NB4 (cell line): ENCODE measurements around the gene NAT14.

ENCODE experiments used
- DNase-seq: peaks from one replicate; pipeline ENCODE4 v3.0.0; 2010; ENCODE audit warnings: low read depth
- H3K4me3 ChIP-seq: one replicate; pipeline ENCODE4 v1.5.1; 2011; ENCODE audit warnings: mild to moderate bottlenecking, low read depth, low read length, moderate library complexity
- CTCF ChIP-seq: IDR thresholded peaks from one replicate; pipeline ENCODE4 v1.5.1; 2012; ENCODE audit warnings: low read depth, low read length
- MAX ChIP-seq: IDR thresholded peaks from 2 replicates; pipeline ENCODE4 v1.6.1; 2011; ENCODE audit warnings: low read depth, low read length
- MYC ChIP-seq: IDR thresholded peaks from 2 replicates; pipeline ENCODE4 v1.6.1; 2011; ENCODE audit warnings: low read depth, low read length
- POLR2A ChIP-seq: IDR thresholded peaks from 2 replicates; pipeline ENCODE4 v1.6.1; 2011; ENCODE audit warnings: mild to moderate bottlenecking; ENCODE audit not compliant: insufficient read length; ENCODE audit errors: extremely low read depth

NAT14 gene

GRCh38 chr19:55483706-55484592 lies 1.0 kb upstream of the NAT14 start:
- TF ChIP-seq POLR2A (no peak), CTCF (no peak)
- DNase-seq, result no peak
- no peak overlapping the region for H3K4me3 ChIP-seq

DNA sequence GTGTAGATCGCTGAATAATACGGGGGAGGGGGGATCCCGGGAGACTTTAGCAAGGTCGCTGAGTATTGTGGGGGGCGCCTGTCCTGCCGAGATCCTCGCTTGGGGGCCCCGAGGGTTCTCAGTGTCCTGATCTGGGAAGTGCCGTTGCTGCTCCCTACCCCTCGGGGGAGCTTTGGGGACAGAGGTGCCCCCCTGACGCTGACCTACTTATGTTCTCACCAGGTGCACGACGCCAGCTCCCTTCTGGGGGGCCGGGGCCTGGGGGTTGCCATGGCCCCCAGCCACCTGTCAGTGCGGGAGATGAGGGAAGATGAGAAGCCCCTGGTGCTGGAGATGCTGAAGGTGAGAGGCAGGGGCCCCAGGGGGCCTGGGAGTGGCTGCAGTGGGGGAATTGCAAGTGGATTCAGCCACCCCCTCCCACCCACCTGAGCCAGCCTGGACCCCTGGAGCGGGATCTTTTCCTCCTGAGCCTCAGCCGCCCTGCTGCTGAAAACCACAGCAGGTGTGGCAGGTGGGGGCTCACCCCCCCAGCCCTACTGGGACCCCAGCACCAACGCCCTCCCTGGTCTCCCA lies 537 bp downstream of the NAT14 start:
- DNase-seq, result no peak
- TF ChIP-seq CTCF (no peak), MAX (no peak), MYC (no peak)
- H3K4me3 ChIP-seq, result peak overlapping the region; percentile 52

DNA sequence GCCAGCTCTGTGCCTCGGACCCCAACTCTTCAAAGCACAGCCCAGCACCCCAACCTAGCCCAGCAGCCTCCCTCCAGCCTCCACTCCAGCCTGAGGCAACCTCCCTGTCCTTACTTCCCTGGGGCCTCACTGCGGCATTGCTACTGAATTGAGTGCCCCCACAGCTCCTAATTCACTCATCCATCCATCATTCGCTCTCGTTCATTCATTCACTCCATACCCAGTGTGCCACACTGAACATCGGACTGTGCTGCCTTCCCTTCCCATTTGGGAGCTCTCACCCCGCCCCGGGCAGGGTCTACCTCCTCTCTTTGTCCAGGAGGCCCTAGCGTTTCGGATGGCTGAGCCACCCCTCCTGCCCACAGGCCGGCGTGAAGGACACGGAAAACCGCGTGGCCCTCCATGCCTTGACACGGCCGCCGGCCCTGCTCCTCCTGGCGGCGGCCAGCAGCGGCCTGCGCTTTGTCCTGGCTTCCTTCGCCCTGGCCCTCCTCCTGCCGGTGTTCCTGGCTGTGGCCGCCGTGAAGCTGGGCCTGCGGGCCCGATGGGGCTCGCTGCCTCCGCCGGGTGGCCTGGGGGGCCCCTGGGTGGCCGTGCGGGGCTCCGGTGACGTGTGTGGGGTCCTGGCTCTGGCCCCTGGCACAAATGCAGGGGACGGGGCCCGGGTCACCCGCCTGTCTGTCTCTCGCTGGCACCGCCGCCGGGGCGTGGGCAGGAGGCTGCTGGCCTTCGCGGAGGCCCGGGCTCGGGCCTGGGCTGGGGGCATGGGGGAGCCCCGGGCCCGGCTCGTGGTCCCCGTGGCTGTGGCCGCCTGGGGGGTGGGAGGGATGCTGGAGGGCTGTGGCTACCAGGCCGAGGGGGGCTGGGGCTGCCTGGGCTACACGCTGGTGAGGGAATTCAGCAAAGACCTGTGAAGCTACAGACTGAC lies 1.3 kb downstream of the NAT14 start:
- no peak overlapping the region for H3K4me3 ChIP-seq
- TF ChIP-seq MYC (no peak), MAX (no peak), CTCF (no peak), POLR2A (no peak)
- DNase-seq, result no peak

DNA sequence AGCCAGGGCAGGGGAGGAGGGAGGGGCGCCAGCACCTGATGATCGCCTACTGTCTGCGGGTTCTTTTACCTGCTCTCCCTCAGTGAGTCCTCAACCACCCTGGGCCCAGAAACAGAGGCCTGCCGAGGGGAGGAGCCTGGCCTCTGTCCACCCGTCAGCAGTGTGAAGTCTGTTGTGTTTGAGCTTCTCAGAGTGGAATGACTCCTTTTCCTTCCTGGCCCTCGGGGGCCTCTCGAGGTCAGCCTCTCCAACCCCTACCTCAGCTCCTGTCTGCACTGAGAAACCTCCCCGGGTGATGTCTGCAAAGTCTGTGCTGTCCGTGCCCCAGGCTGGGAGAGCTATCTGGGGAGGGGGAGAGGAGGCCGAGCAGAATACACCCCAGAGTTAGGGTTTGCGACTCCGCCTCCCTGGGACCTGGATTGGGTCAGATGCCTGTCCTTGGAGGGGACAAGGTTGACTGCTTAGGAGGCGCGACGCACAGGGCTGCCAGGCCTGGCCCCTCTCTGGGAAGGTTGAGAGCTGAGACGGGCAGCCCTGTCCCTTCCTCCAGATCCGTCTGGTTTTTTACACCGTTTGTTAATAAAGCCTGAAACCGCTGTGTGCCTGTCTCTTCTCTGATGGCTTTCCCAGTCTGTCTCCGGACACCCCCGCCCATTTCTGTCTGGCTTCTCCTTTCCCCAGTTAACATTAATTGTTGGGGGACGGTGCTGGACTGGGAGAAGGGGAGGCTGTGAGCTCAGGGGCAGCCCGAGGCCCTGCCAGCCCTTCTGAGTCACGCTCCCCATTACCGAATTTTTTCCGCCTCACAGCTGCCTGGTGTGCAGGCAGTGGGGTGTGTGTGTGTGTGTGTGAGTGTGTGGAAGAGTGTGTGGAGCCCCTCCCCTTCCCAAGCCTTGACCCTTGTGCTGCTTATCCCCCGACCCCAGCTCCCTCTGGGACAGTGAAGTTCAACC lies 2.3 kb downstream of the NAT14 start:
- no peak for TF ChIP-seq MAX
- TF ChIP-seq POLR2A, result no peak
- no peak for TF ChIP-seq CTCF
- TF ChIP-seq MYC, result no peak
- DNase-seq, result peak; percentile 23
- no peak overlapping the region for H3K4me3 ChIP-seq

DNA sequence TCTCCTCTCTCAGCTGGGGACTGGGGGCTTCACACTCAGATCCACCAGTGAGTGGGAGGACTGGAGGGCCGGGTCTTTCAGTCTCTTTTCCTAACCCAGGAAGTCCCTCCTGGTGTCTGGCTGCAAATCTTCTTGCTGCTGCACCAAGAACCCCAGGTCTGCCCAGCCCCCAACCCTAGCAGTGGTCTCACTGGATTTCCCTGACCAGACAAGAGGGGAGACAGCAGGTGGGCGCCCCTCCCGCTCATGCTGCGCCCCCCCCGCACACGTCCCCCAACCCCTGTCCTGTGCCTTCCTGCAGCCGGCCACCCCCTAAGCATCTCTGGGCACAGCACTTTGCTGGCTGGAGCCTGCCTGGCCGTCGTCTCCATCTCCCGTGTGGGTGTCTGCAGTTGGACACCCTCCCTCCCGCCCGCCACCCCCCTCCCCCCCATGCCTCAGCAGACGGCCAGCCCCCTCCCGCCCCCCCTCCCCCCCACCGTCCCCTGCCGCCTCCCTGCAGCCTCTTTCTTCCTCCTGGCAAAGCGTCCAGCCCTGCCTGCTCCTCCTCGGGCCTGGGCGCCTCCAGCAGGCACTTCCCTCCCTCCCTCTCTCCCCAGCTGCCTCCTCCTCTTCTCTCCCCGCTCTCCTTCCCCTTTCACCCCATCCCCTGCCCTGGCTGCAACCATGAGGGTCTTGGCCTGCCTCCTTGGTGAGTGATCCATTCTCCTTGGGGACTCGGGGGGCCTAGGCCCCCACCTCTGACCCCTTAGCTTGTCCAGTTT lies 3.1 kb downstream of the NAT14 start, which contains the start of gene SSC5D:
Gene SSC5D, plus strand, starts transcription at position 513 of the 764 bp plus-strand sequence. Its CDS starts 154 bp downstream, at position 667.
- no peak within 1 kb of the TSS for H3K4me3 ChIP-seq
- no peak for TF ChIP-seq POLR2A
- no peak for TF ChIP-seq MAX
- no peak for TF ChIP-seq CTCF
- TF ChIP-seq MYC, result no peak
- DNase-seq, result peak; percentile 25
